Measurements from ENCODE around the gene CEP83. TPM values are rescaled to one million over a fixed set of nuclear protein-coding genes. Genes with fewer than 3 reads are reported as not detected.

CEP83 gene
- total and polyA plus RNA-seq, 2 experiments from 2014 or later = 29.8 to 33.7 TPM

DNA sequence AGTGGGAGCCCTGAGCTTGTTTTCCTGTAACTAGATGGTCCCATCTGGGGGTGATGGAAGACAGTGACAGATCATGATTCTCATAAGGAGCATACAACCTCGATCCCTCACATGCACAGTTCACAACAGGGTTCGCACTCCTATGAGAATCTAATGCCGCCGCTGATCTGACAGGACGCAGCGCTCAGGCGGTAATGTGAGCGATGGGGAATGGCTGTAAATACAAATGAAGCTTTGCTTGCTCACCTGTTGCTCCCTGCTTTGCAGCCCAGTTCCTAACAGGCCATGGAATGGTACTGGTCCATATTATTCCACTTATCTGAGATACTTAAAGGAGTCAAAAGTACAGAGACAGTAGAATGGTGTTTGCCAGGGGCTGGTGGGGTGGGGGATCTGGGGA lies 9.9 kb upstream of the CEP83 start (continued):
- TF ChIP-seq EZH2 (IDR thresholded peaks at IDR 0.05; ENCODE audit: low read depth, unreplicated experiment) = no peak

- no peak overlapping the region for H3K27ac Mint-ChIP-seq
- no peak for ATAC-seq
- Histone ChIP-seq H2AFZ (peak overlapping the region; percentile 90), H3F3A (replicated peaks; ENCODE audit: low read depth) (no peaks in the 10 kb centered on the region), H3K4me2 (peak overlapping the region; percentile 83), H4K20me1 (replicated peaks; ENCODE audit: insufficient read depth) (no peaks in the 10 kb centered on the region), H3K27me3 (ENCODE audit: insufficient read depth) (peaks cover 5% of the 10 kb centered on the region; the same call in 1 of the 2 replicates), H3K4me3 (peak overlapping the region; percentile 89), H3K36me3 (ENCODE audit: insufficient read depth) (no peaks in the 10 kb centered on the region; the same call in 1 of the 2 replicates), H3K79me2 (replicated peaks; ENCODE audit: insufficient read depth) (peaks cover 39% of the 10 kb centered on the region), H3K27ac (ENCODE audit: low read depth) (peak overlapping the region; percentile 78; the same call in 1 of the 2 replicates), H3K4me1 (ENCODE audit: insufficient read depth) (0 out of 2 replicates have a peak, but pooled peaks cover 12% of the 10 kb centered on the region), H3K9me2 (ENCODE audit: insufficient read depth) (peaks cover 3% of the 10 kb centered on the region)
- H3K27me3 Mint-ChIP-seq (ENCODE audit: insufficient read depth, low read depth, poor library complexity) = peaks cover 2% of the 10 kb centered on the region
- H3K36me3 Mint-ChIP-seq (ENCODE audit: low read depth) = peaks cover 11% of the 10 kb centered on the region; the same call in 2 of the 3 replicates
- H3K9me3 Mint-ChIP-seq = no peaks in the 10 kb centered on the region
- TF ChIP-seq, protein P1, sequence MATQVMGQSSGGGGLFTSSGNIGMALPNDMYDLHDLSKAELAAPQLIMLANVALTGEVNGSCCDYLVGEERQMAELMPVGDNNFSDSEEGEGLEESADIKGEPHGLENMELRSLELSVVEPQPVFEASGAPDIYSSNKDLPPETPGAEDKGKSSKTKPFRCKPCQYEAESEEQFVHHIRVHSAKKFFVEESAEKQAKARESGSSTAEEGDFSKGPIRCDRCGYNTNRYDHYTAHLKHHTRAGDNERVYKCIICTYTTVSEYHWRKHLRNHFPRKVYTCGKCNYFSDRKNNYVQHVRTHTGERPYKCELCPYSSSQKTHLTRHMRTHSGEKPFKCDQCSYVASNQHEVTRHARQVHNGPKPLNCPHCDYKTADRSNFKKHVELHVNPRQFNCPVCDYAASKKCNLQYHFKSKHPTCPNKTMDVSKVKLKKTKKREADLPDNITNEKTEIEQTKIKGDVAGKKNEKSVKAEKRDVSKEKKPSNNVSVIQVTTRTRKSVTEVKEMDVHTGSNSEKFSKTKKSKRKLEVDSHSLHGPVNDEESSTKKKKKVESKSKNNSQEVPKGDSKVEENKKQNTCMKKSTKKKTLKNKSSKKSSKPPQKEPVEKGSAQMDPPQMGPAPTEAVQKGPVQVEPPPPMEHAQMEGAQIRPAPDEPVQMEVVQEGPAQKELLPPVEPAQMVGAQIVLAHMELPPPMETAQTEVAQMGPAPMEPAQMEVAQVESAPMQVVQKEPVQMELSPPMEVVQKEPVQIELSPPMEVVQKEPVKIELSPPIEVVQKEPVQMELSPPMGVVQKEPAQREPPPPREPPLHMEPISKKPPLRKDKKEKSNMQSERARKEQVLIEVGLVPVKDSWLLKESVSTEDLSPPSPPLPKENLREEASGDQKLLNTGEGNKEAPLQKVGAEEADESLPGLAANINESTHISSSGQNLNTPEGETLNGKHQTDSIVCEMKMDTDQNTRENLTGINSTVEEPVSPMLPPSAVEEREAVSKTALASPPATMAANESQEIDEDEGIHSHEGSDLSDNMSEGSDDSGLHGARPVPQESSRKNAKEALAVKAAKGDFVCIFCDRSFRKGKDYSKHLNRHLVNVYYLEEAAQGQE (IDR thresholded peaks at IDR 0.05; ENCODE audit: unreplicated experiment) = no peak
- TF ChIP-seq JUNB (IDR thresholded peaks at IDR 0.05; ENCODE audit: unreplicated experiment) (no peak), CREB1 (CRISPR knock-in tag; IDR thresholded peaks at IDR 0.05; ENCODE audit: low read depth) (no peak), POLR2AphosphoS5 (IDR thresholded peaks at IDR 0.05; ENCODE audit: low read depth) (no peak), ZNF462 (CRISPR knock-in tag; IDR thresholded peaks at IDR 0.05) (no peak), ETS1 (IDR thresholded peaks at IDR 0.05) (no peak), EZH2 (IDR thresholded peaks at IDR 0.05; ENCODE audit: low read depth, unreplicated experiment) (no peak)
- no peak for DNase-seq (ENCODE audit: low spot score)
- H3K4me3 Mint-ChIP-seq = peak overlapping the region; percentile 91
- peaks cover 10% of the 10 kb centered on the region for H3K4me1 Mint-ChIP-seq
These were observed 921 bp upstream of the CEP83 start for GRCh38 chr12:94460616-94460959.

All from GM23338 (cell line).